DOHH2 (cell line): ENCODE results near the gene MAZ.

Experiments
- CTCF ChIP-seq: fragments of 200-600 bp; sonication (generic); IDR thresholded peaks from one replicate; pipeline ENCODE4 v1.5.1; 2014; ENCODE audit warnings: antibody characterized with exemption, mild to moderate bottlenecking, low read depth, low read length; ENCODE audit not compliant: poor library complexity, severe bottlenecking
- EZH2phosphoT487 ChIP-seq: fragments of 200-600 bp; sonication (generic); IDR thresholded peaks from 2 replicates; pipeline ENCODE4 v1.6.1; 2017; ENCODE audit warnings: borderline replicate concordance, mild to moderate bottlenecking, antibody characterized with exemption, low read length, moderate library complexity, mixed read lengths

- TF ChIP-seq EZH2phosphoT487 (no peak), CTCF (no peak)
Observed at GRCh38 chr16:29765167-29766032, 40.9 kb upstream of the MAZ start.
